Prostate gland (tissue), 2 donors: ENCODE results near the gene DDOST.

Experiments
- POLR2AphosphoS5 ChIP-seq: sonication (generic); formaldehyde crosslinking; IDR thresholded peaks from one replicate; pipeline ENCODE4 v1.6.1; 2017; ENCODE audit warnings: antibody characterized with exemption
- TF ChIP-seq, protein P1 (sequence below), 4 experiments: fragments of 200-600 bp in 2 of 4; fragments of 450-650 bp in 2 of 4; sonication (generic) in 2 of 4; IDR thresholded peaks; 1 replicate in 3 of 4; 2 replicates in 1 of 4; pipeline ENCODE4 v1.5.1; 2016 to 2019; ENCODE audit warnings: antibody characterized with exemption in 4 of 4, mild to moderate bottlenecking in 2 of 4, moderate library complexity in 2 of 4

DNA sequence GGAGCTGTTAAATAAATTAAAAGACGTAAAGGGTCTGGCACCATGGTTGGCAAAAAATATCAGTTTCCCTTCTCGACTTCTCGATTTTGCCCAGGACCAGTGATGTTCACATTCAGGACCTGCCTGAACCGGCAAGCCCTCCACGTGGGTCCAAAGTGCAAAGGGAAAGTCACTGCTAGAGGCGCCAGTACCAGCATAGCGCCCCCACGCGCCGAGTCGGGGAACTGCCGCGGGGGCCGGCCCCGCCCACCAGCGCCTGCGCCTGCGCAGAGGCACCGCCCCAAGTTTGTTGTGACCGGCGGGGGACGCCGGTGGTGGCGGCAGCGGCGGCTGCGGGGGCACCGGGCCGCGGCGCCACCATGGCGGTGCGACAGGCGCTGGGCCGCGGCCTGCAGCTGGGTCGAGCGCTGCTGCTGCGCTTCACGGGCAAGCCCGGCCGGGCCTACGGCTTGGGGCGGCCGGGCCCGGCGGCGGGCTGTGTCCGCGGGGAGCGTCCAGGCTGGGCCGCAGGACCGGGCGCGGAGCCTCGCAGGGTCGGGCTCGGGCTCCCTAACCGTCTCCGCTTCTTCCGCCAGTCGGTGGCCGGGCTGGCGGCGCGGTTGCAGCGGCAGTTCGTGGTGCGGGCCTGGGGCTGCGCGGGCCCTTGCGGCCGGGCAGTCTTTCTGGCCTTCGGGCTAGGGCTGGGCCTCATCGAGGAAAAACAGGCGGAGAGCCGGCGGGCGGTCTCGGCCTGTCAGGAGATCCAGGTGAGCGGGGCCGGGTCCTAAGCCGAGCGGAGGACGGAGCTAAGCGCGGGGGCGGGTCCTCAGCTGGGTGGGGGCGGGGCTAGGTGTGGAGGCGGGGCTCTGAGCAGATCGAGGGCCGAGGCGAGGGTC is 27.7 kb downstream of the DDOST start, which contains the start of gene PINK1:
- TF ChIP-seq POLR2AphosphoS5 = peak; percentile 76
- TF ChIP-seq, protein P1, sequence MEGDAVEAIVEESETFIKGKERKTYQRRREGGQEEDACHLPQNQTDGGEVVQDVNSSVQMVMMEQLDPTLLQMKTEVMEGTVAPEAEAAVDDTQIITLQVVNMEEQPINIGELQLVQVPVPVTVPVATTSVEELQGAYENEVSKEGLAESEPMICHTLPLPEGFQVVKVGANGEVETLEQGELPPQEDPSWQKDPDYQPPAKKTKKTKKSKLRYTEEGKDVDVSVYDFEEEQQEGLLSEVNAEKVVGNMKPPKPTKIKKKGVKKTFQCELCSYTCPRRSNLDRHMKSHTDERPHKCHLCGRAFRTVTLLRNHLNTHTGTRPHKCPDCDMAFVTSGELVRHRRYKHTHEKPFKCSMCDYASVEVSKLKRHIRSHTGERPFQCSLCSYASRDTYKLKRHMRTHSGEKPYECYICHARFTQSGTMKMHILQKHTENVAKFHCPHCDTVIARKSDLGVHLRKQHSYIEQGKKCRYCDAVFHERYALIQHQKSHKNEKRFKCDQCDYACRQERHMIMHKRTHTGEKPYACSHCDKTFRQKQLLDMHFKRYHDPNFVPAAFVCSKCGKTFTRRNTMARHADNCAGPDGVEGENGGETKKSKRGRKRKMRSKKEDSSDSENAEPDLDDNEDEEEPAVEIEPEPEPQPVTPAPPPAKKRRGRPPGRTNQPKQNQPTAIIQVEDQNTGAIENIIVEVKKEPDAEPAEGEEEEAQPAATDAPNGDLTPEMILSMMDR (IDR thresholded peaks at IDR 0.05) = peak; percentile 95 to 99 (median 98)
